NCI-H446 (cell line): Measurements from ENCODE around the gene WDR12.
A peak's percentile ranks its signal among the peaks of the same experiment; 100 is the strongest.
"Not testable (repeated sequence)": the region's sequence is repeated elsewhere in the genome, so short reads cannot be mapped to it uniquely, and the experiment has no call there.

Source experiments
- DNase-seq, 2 experiments: peaks; one replicate each; lab custom pipeline; 2025; lab: John Stamatoyannopoulos, UW

Gene WDR12

GRCh38 chr2:202911512-202912341, at the start of gene WDR12, which contains the start of gene CARF:
Gene WDR12, minus strand, starts transcription at chr2:202911673. Its CDS starts 197 bp downstream, at chr2:202911476.
Gene CARF, plus strand, starts transcription at chr2:202912275. Its CDS starts 29,628 bp downstream, at chr2:202941903.
- peak; percentile 91 to 93 for DNase-seq

GRCh38 chr2:202960524-202960923, 49.1 kb upstream of the WDR12 start:
- DNase-seq, result no peak

DNA sequence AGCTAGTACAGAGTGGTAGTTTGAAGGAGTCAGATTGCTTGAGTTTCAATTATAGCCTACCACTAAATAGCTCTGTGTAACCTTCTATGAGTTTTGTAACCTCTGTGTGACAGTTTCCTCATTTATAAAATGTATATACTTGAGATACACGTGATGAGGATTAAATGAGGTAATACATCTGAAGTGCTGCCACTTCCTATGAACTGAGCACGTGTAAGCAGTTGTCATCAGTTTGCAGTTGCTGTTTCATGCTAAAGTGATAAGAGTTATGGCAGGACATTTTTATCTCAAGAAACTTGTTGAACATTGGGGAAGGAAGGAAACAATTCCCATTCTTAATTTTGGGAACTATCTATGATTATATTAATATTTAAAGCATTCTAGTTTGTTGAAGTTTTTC, 39.1 kb upstream of the WDR12 start:
- no peak for DNase-seq

- not testable (repeated sequence) for DNase-seq
Observed at GRCh38 chr2:202949333-202949732, 37.9 kb upstream of the WDR12 start.

DNA sequence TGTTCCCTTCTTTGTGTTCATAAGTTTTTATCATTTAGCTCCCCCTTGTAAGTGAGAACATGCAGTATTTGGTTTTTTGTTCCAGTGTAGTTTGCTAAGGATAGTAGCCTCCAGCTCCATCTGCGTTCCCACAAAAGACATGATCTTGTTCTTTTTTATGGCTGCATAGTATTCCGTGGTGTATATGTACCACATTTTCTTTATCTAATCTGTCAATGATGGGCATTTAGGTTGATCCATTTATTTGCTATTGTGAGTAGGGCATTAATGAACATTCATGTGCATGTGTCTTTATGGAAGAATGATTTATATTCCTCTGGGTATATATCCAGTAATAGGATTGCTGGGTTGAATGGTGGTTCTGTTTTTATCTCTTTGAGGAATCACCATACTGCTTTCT, 34.0 kb upstream of the WDR12 start:
- no peak for DNase-seq

DNA sequence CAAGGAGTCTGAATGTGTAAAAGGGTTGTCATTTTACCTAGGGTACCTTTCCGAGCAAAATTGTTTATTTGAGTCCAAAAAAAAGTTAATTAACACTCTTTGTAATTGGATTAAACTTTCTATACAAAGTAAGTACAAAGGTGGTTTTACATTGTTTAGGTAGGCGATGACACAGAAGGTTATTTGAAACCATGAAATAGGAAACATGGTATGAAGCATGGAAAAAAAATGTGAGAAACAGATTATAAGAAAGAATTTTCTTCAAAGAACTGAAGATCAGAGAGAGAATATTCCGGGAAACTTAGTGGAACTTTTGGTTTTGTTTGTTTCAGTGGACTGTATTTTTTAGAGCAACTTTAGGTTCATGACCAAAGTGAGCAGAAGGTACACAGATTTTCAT, 33.3 kb upstream of the WDR12 start:
- DNase-seq, result no peak

DNA sequence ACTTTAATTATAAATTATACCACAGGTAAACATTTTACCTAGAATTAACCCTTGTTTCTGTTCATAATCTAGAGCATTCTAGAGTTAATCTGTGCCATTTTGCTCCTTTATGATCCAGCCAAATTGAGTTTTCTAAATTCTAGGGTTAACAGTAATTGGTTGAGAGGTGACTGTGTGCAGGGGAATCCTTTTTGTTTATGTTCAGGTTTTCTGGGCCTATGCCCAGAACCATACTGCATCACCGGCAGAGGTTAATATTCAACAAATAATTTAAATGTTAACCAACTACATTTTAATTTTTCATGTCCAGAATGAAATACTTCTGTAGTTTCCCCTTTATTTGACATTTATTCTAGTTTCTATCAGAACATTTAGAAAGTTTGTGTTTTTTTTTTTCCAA, 32.9 kb upstream of the WDR12 start:
- DNase-seq, result no peak

GRCh38 chr2:202941771-202942170, 30.3 kb upstream of the WDR12 start:
- no peak for DNase-seq

DNA sequence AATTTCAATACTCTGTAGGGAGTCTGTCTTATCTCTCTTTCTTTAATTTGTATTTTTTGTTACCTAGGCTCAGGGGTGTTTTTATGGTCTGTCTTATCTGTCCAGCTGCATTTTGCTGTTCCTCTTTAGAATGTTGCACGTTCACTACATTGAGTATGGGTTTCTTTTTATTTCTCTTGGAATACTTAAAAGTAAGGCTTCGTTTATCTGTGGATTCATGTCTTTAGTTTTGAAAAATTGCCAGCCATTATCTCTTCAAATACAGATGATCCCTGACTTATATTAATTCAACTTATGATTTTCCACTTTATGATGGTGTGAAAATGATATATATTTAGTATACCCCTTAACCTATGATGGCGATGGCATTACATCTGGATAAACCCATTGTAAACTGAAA, 27.5 kb upstream of the WDR12 start:
- DNase-seq, result no peak

GRCh38 chr2:202934456-202934855, 23.0 kb upstream of the WDR12 start:
- no peak for DNase-seq

- no peak for DNase-seq
Observed at GRCh38 chr2:202933958-202934357, 22.5 kb upstream of the WDR12 start.

DNA sequence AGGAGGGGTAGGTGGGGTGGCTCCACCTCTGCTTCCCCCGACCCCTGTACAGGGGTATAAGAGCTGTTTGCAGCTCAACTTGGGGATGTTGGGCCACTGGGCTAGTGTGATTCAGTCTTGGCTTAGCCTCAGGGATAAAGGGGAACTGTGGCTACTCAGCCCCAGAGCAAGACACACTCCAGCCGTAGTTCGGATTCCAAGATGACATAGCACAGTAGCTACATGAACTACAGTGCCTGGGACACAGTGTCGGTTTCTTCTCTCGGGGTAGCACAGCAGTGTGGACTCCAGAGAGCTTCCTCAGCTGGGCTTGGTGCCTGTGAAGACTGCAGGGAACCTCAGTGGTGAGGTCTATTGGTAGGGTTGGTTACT, 21.7 kb upstream of the WDR12 start:
- DNase-seq, result no peak

DNA sequence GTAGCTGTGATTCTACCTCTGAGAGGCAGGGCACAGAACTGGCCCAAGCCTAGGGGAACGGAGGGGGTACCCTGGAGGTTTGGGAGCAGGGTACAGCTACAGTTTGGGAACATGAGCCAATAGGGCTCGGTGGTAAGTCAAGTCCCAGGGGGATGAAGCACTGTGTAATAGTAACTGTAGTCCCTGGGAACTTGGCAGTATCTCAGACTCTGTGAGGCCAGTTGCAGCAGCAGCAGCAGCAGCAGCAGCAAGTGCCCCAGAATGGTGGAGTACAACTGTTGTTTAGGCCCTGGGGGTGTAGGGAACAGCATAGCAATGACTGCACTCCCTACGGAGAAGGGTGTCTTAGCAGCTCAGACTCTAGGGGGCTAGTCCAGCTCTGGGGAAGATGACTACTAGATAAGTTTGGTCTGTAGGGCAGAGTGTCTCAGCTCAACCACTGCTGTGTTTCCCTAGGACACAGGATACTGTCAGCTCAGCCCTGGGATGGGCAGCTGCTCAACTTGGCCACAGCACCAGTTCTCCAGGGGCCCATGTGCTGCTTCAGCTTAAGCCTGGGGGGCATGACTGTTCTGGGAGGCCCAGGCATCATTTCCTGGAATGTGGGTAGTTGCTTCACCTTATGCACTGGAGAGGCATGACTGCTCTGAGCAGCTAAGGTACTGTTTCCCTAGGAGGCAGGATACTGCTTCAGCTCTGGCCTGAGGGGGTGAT, 21.1 kb upstream of the WDR12 start:
- DNase-seq, result no peak

- no peak for DNase-seq
Observed at GRCh38 chr2:202918860-202919259, 7.4 kb upstream of the WDR12 start.

DNA sequence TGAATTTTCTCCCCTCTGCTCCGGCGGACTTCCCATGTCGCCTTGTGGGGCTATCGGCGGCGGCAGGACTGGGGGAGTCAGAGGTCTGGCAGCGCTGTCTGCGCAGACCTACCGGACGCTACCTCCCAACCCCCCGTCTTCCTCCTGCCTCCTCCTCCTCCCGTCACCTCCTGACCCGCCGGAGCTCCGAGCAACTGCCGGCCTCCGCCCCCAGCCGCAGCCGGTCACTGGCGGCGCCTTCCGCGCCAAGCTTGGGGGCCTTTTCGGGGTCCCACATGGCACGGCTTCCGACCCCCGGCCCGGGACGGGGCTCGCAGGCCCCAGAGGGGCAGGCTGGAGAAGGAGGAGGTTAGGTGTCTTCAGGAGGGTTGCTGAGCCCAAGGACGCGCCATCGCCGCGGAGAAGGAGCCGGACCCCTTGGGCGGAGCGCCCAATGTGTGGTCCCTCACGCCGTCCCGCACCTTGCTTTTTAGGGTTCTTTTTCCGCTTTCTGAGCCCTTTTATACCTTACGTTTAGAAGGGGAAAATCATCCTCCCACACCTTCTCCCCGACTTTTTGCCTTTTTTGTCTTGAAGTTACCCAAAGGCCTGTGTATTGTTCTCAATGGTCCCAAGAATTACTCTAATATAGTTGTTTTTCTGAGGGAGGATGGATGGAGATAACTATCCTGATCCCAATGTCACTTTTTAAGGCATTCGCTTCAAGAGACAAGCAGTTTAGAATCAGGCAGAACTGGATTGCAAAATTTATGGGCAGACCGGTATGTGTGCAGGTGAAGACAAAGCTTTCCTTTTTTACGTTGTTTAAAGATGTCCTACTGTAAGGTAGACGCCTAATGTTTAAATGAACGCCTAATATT, 1.1 kb upstream of the WDR12 start:
- DNase-seq, result not testable (repeated sequence)

DNA sequence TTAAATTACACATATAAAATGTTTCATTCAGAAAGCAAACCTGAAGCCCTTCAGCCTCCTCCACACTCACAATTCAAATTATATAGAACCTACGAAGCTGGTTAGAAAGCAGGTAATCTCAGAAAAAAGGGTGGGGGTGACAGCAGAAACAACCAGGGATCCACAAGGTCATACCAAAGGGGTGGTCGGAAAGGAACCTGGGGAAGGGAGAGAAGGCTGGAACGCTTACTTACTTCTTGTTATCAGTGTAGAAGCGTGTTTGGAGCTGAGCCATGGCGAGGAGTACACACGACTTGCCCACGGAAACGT, 316 bp downstream of the WDR12 start:
- DNase-seq, result no peak

DNA sequence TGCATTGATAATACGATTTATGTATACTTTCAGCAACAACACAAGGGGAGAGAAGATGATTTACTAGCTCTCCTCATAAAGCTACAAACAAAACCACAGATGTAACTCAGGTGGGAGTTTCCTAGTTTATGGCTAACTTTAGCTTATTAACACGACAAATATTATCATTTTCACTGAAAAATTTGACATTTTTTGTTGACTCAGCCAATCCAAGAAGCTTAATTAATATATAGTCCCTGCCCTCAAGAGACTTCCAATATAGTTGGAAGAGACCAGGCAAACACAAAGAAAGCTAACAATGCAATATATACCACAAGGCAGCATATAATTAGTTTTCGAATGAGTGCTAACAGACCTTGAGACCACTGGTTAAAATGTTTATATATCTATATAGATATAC, 775 bp downstream of the WDR12 start:
- DNase-seq, result no peak

DNA sequence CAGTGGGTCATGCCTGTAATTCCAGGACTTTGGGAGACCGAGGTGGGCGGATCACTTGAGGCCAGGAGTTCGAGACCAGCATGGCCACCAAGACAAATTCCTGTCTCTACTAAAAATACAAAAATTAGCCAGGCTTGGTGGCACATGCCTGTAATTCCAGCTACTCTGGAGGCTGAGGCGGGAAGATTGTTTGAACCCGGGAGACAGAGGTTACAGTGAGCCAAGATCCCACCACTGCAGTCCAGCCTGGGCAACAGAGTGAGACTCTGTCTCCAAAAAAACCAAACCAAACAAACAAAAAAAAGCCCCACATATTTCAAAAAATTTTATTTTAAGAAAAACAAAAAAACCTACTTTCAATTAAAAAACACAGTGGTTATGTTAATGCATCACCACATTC, 1.2 kb downstream of the WDR12 start:
- not testable (repeated sequence) for DNase-seq

- DNase-seq, result no peak
Observed at GRCh38 chr2:202909394-202910192, 1.9 kb downstream of the WDR12 start.

DNA sequence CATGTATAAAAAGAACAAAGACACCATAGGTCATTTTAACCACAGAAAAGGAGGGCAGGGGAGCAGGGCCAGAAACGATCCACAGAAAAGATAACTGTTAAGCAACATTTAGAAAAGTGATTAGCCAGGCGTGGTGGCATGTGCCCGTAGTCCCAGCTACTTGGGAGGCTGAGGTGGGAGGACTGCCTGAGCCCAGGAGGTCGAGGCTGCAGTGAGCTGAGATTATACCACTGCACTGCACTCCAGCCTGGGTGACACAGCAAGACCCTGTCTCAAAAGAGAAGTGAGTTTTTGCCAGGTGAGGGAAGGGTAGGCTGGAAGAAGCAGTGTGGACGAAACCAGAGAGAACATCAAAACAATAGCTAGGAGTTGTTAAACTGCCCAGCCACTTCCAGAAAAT, 3.3 kb downstream of the WDR12 start:
- no peak for DNase-seq

- not testable (repeated sequence) for DNase-seq
Observed at GRCh38 chr2:202905507-202905906, 6.0 kb downstream of the WDR12 start.

GRCh38 chr2:202885190-202885589, 26.3 kb downstream of the WDR12 start:
- no peak for DNase-seq
